ENCODE measurements around the gene RCC1. TPM values are rescaled to one million over a fixed set of nuclear protein-coding genes. Genes with fewer than 3 reads are reported as not detected.

The RCC1 gene
- total RNA-seq, 1 donor from 2014 or later: 31.9 TPM

DNA sequence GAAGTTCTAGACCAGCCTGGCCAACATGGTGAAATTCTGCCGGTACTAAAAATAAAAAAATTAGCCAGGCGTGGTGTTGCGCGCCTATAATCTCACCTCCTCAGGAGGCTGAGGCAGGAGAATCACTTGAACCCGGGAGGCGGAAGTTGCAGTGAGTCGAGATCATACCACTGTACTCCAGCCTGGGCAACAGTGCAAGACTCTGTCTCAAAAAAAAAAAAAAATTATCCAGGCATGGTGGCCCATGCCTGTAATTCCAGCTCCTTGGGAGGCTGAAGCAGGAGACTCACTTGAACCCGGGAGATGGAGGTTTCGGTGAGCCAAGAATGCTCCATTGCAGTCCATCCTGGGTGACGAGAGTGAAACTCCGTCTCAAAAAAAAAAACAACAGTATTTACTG is 67.7 kb downstream of the RCC1 start:
- no peaks in the 10 kb centered on the region for H3K9me3 Mint-ChIP-seq
- H3K27ac Mint-ChIP-seq: no peak overlapping the region
- peaks cover 29% of the 10 kb centered on the region for H3K36me3 Mint-ChIP-seq
- no peaks in the 10 kb centered on the region for H3K27me3 Mint-ChIP-seq (ENCODE audit: low read depth)
- no peaks in the 10 kb centered on the region for H3K4me1 Mint-ChIP-seq
- H3K4me3 Mint-ChIP-seq: no peak overlapping the region
- no peak for DNase-seq (ENCODE audit: low spot score in 2 of 2, unreplicated experiment in 2 of 2)
- TF ChIP-seq, protein P1, sequence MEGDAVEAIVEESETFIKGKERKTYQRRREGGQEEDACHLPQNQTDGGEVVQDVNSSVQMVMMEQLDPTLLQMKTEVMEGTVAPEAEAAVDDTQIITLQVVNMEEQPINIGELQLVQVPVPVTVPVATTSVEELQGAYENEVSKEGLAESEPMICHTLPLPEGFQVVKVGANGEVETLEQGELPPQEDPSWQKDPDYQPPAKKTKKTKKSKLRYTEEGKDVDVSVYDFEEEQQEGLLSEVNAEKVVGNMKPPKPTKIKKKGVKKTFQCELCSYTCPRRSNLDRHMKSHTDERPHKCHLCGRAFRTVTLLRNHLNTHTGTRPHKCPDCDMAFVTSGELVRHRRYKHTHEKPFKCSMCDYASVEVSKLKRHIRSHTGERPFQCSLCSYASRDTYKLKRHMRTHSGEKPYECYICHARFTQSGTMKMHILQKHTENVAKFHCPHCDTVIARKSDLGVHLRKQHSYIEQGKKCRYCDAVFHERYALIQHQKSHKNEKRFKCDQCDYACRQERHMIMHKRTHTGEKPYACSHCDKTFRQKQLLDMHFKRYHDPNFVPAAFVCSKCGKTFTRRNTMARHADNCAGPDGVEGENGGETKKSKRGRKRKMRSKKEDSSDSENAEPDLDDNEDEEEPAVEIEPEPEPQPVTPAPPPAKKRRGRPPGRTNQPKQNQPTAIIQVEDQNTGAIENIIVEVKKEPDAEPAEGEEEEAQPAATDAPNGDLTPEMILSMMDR (IDR thresholded peaks at IDR 0.05; ENCODE audit: unreplicated experiment): no peak

DNA sequence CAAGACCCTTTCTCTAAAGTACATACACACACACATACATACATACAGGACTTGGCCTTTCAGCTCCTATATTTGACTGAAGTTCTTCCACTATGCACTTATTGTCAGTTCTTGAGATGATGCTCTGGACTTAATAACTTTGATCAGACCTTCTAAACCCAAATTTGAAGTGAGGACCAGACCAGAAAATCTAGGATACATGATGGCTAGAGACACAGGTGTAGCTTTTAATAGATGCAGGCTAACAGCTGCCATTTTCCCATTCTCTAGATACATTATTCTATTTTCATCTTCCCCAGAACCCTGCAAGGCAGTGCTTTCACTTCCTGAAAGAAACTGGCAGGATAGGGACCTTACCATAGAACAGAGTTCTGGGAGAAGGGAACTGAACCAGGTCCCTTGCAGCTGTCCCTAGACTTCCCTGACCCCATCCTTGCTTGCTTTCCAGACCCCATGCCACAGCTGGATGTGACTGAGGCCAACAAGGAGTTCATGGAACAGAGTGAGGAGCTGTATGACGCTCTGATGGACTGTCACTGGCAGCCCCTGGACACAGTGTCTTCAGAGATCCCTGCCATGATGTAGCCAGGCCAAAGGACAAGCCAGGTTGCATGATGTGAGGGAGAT is 71.3 kb downstream of the RCC1 start:
- Mint-ChIP-seq H3K9me3 (no peaks in the 10 kb centered on the region), H3K4me1 (peaks cover 21% of the 10 kb centered on the region), H3K27me3 (ENCODE audit: low read depth) (no peaks in the 10 kb centered on the region), H3K27ac (peak overlapping the region; percentile 30), H3K36me3 (peaks cover 29% of the 10 kb centered on the region), H3K4me3 (no peak overlapping the region)
- DNase-seq (ENCODE audit: low spot score in 2 of 2, unreplicated experiment in 2 of 2): no peak
- TF ChIP-seq, protein P1 (IDR thresholded peaks at IDR 0.05; ENCODE audit: unreplicated experiment): no peak

DNA sequence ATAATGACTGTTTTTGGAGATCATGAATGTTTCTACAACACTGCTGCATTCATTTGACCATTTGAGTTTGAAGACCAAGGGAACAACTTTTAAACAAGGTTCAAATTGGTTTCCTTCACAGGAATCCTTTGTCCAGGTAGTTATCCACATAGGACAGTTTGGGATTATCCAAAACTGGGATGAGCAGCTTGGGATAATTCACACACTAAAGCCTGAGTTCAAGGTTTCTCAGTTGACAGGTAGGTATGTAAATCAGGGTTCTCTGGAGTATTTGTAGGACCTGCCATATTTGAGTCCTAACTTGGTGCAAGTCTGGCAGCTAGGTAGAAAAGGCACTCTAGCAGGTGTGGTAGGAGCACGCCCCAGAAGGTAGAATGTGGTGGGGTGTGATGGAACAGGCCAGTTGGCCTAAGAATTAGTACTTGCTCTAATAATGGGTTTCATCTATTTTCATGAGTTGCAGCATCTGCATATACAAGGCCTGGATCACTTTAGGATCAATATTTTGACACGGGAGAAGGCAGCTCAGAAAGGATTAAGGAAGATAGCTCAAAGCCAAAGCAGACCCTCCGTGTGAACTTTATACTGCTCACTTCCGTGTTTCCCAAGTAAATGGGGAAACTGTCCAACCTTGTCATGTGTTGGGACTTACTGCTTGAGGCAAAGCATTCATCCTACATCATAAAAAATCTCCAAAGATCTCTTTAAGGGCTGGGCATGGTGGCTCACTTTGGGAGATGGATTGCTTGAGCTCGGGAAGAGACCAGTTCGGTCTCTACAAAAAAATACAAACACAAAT is 72.1 kb downstream of the RCC1 start:
- TF ChIP-seq, protein P1 (IDR thresholded peaks at IDR 0.05; ENCODE audit: unreplicated experiment): no peak
- Mint-ChIP-seq H3K27ac (peak overlapping the region; percentile 30), H3K36me3 (peaks cover 29% of the 10 kb centered on the region), H3K27me3 (ENCODE audit: low read depth) (no peaks in the 10 kb centered on the region), H3K4me3 (no peak overlapping the region), H3K9me3 (no peaks in the 10 kb centered on the region), H3K4me1 (peaks cover 22% of the 10 kb centered on the region)
- DNase-seq (ENCODE audit: low spot score in 2 of 2, unreplicated experiment in 2 of 2): no peak

DNA sequence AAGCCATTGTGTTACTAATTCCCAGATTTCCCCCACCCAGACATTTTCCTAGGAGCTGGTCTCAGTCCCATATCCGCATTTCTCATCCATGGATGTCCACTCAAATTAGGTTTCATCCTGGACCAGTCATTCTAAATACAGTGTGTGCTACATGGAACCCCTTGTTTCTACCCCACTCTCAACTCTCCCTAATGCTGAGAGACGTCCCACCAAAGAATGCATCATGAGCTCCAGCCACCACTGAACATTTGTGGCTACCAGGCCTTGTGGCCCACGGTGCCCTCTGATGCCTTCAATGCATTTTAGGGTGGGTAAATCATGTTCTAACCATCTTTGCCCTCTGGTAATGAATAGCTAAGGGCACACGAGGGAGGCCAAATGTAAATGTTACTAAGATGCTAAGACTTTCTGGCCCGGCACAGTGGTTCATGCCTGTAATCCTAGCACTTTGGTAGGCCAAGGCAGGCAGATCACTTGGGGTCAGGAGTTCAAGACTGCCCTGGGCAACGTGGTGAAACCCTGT is 72.9 kb downstream of the RCC1 start:
- TF ChIP-seq, protein P1 (IDR thresholded peaks at IDR 0.05; ENCODE audit: unreplicated experiment): no peak
- peaks cover 29% of the 10 kb centered on the region for H3K36me3 Mint-ChIP-seq
- peaks cover 25% of the 10 kb centered on the region for H3K4me1 Mint-ChIP-seq
- H3K9me3 Mint-ChIP-seq: no peaks in the 10 kb centered on the region
- H3K27ac Mint-ChIP-seq: no peak overlapping the region
- H3K4me3 Mint-ChIP-seq: peak overlapping the region; percentile 16
- no peaks in the 10 kb centered on the region for H3K27me3 Mint-ChIP-seq (ENCODE audit: low read depth)
- no peak for DNase-seq (ENCODE audit: low spot score in 2 of 2, unreplicated experiment in 2 of 2)

DNA sequence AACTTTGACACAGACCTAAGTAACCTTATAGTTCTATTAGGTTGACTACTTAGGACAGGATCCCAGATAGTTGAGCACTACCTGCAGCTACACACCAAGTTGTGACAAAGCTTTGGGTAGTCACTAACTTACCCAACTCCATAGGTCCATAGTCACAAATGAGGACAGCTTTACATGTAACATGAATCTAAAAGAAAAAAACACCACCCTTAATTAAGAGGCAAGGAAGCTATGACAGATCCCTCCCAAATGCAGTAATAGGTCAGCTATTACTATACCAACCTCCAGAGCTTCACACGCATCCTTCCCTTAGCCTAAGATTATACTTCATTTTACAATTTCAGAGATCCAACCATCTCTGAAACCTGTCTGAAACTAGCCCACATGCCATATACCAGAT is 73.6 kb downstream of the RCC1 start:
- TF ChIP-seq, protein P1 (IDR thresholded peaks at IDR 0.05; ENCODE audit: unreplicated experiment): no peak
- Mint-ChIP-seq H3K27ac (no peak overlapping the region), H3K4me1 (peaks cover 25% of the 10 kb centered on the region), H3K4me3 (peak overlapping the region; percentile 92), H3K27me3 (ENCODE audit: low read depth) (no peaks in the 10 kb centered on the region), H3K36me3 (peaks cover 29% of the 10 kb centered on the region), H3K9me3 (no peaks in the 10 kb centered on the region)
- no peak for DNase-seq (ENCODE audit: low spot score in 2 of 2, unreplicated experiment in 2 of 2)

All from mesothelial cell of epicardium (in vitro differentiated cells).